Measurements from ENCODE around the gene FRYL.

- TF ChIP-seq EP300 (conservative IDR thresholded peaks at IDR 0.05; ENCODE audit: poor library complexity, severe bottlenecking) (no peak), CTCF (IDR thresholded peaks at IDR 0.05; ENCODE audit: poor library complexity, severe bottlenecking) (no peak), REST (IDR thresholded peaks at IDR 0.05; ENCODE audit: borderline replicate concordance) (no peak), EZH2 (IDR thresholded peaks at IDR 0.05; ENCODE audit: borderline replicate concordance, insufficient read depth, low read length, poor library complexity, severe bottlenecking) (no peak), SMC3 (conservative IDR thresholded peaks at IDR 0.05; ENCODE audit: poor library complexity) (no peak), MXI1 (conservative IDR thresholded peaks at IDR 0.05; ENCODE audit: poor library complexity, severe bottlenecking) (no peak)
These were observed 52.2 kb downstream of the FRYL start for GRCh38 chr4:48727666-48728459.
